RPMI8226 (cell line): Measurements from ENCODE around the gene NEAT1.
A peak's percentile ranks its signal among the peaks of the same experiment; 100 is the strongest.

ENCODE experiments used
- DNase-seq: peaks from one replicate; pipeline ENCODE4 v3.0.0-alpha.2; 2015

The NEAT1 gene

GRCh38 chr11:65425105-65425970, 2.7 kb downstream of the NEAT1 start:
- DNase-seq = peak; percentile 84

GRCh38 chr11:65425971-65426838, 3.6 kb downstream of the NEAT1 start:
- DNase-seq = peak; percentile 68

GRCh38 chr11:65426839-65427690, 4.5 kb downstream of the NEAT1 start:
- DNase-seq = peak; percentile 74

GRCh38 chr11:65427691-65428577, 5.3 kb downstream of the NEAT1 start:
- DNase-seq = peak; percentile 83

- peak; percentile 69 for DNase-seq
Observed at GRCh38 chr11:65428578-65429067, 6.0 kb downstream of the NEAT1 start.

GRCh38 chr11:65429068-65429681, 6.6 kb downstream of the NEAT1 start:
- DNase-seq = peak; percentile 73

- DNase-seq = peak; percentile 91
Observed at GRCh38 chr11:65429724-65430405, 7.3 kb downstream of the NEAT1 start.

- DNase-seq = peak; percentile 68
Observed at GRCh38 chr11:65430406-65431217, 8.0 kb downstream of the NEAT1 start.

- DNase-seq = peak; percentile 56
Observed at GRCh38 chr11:65431451-65432099, 9.0 kb downstream of the NEAT1 start.

GRCh38 chr11:65432100-65432650, 9.6 kb downstream of the NEAT1 start:
- no peak for DNase-seq

GRCh38 chr11:65432686-65433582, 10.3 kb downstream of the NEAT1 start:
- peak; percentile 48 for DNase-seq

- DNase-seq = no peak
Observed at GRCh38 chr11:65433657-65434056, 11.1 kb downstream of the NEAT1 start.

- DNase-seq = no peak
Observed at GRCh38 chr11:65434057-65434666, 11.6 kb downstream of the NEAT1 start.

- DNase-seq = peak; percentile 12
Observed at GRCh38 chr11:65434667-65435410, 12.2 kb downstream of the NEAT1 start.

- DNase-seq = peak; percentile 20
Observed at GRCh38 chr11:65435411-65435931, 12.9 kb downstream of the NEAT1 start.

GRCh38 chr11:65435981-65436411, 13.4 kb downstream of the NEAT1 start:
- DNase-seq = peak; percentile 14
